GM10847 (cell line): ENCODE measurements around the gene SORBS2.

Experiments
- POLR2A ChIP-seq: IDR thresholded peaks from 2 replicates; pipeline ENCODE4 v1.6.1; 2011; ENCODE audit not compliant: insufficient read length; ENCODE audit errors: extremely low read depth

SORBS2 gene

DNA sequence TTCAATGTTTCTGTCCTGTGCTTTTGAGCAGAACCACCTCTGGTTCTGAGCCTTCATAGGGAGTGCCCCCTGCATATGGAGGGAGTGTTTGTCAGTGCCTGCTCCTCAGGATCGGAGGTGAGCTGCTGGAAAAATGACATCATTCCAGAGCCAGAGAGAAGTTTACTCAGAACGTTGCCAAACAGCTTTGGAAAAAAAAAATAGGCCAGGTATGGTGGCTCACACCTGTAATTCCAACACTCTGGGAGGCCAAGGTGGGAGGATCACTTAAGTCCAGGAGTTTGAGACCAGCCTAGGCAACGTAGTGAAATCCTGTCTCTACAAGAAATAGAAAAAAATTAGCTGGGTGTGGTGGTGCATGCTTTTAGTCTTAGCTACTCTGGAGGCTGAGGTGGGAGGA is 249.5 kb downstream of the SORBS2 start:
- TF ChIP-seq POLR2A: no peak

DNA sequence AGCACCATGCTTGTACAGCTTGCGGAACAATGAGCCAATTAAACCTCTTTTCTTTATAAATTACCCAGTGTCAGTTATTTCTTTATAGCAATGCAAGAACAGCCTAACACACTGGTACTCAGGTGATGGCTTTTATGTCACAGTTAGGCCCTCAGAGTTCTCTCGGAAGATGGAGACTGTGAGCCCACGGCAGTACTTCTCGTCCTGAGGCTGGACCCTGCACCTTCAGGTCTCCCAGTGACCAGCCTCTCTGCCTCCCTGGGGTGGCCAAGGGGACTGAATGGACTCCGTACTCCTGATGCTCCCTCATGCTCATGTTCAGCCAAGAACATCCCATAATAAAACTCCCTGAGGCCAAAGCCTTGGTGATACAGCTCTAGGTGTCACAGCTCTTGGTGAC is 251.7 kb downstream of the SORBS2 start:
- no peak for TF ChIP-seq POLR2A

DNA sequence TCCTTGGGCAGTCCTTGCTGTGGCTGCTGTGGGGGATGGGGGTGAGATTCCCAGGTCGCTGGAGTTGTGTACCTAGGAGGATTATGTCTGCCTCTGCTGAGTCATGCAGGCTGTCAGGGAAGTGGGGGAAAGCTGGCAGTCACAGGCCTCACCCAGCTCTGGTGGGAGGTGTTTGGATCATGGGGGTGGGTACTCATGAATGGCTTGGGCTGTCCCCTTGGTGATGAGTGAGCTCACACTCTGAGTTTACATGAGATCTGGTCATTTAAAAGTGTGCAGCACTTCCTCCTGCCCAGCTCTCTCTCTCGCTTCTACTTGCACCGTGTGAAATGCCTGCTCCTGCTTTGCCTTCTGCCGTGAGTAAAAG is 252.1 kb downstream of the SORBS2 start:
- TF ChIP-seq POLR2A: no peak

DNA sequence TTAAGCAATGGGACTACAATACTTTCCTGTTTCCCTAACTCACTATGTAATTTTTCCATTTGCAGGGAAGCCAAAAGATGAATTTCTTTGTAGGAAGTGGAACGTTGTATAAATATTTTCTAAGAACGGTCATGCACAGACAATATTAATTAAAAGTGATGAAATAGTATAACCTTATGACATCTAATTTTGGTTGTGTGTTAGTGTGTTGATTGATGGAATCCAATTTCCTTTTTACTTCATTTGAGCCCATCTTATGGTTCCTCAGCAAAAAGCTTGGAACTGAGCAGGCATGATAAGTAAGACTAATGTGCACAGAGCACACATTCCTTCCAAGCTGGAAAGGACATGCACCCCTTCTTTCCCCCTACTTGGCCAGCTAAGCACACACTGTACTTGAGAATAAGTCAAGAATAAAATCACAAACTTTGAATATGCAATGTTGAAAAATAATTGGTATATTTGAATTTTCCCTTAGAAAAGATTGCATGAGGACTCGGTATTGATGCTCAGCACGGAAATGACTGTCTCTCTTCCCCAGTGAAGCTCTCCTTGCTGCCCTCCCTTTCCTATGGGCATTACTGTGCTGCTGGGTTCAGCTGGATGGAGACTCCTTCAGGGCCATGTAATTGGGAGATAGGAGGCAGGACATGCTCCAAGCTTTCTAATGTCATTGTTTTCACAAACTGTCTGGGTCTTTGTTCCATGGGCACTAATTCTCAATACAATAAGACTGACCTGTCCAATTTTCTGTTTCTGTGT is 257.4 kb downstream of the SORBS2 start:
- TF ChIP-seq POLR2A: no peak

DNA sequence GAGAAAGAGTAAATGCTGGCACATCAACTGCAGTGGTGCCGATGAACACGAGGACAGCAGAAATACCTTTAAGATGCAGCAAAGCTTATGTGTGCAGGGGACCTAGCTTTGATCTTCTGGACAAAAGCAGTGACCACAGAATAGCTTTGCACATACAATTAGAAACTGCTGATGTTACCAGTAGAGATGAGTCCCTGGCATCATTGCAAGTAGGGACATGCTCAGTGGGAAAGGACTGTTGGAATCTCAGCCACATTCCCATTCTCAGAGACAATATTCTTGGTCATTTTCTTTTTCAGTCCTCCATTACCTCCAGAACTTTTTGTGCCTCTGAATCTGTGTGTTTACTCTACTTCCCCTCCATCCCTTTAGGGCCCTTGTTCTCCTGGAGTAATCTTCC is 259.7 kb downstream of the SORBS2 start:
- no peak for TF ChIP-seq POLR2A

DNA sequence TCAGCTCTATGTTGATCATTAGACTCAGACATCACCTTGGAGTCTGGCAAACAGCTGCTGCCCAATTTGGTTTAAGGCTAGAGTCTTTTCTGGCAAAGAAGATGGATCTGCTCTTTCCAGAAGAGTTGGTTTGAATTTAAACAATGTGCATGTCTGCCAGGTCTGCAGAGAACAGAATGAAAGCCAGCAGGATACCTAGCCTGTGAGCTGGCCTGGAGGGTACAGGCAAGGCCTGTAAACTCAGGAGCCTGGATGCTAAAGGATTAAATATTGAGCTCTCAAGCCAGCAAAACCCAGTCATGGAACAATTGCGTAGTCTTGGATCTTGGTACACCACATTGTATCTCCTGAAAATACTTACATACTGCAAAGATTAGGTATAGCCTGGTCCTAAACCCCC is 261.1 kb downstream of the SORBS2 start:
- TF ChIP-seq POLR2A: no peak

DNA sequence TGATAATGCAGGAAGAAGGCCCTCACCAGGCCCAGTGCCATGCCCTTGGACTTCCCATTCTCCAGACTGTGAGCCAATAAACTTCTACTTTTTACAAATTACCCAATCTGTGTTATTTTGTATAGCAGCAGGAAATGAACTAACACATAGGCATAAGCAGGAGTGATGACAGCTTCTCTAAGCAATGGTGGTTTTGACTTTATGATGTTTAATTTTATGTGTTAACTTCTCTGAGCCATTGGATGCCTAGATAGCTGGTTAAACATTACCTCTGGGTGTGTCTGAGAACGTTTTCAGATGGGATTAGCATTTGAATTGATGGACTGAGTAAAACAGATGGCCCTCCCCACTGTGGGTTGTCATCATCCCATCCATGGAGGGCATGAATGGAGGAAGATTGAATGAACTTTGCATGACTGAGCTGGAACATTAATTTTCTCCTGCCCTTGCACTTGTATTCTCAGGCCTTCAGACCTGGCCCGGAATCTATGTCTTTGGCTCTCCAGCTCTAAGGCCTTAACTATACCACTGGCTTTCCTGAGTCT is 262.8 kb downstream of the SORBS2 start:
- TF ChIP-seq POLR2A: no peak

DNA sequence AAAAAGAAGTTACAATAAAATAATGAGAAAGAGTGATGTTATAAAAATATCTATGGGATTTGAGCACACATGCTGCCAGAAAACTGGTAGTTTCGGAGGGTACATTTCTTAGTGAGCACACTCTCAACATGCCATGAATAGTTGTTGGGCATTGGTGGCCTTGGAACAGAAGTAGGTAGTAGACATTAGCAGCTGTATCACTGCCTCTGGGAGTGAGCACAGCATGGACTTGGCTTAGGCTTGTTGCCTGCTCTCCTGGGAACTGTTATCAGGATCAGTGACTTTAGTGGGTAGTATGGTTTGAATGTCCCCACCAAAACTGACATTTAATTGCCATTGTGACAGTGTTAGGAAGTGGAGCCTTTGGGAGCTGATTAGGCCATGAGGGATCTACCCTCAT is 263.4 kb downstream of the SORBS2 start:
- no peak for TF ChIP-seq POLR2A

DNA sequence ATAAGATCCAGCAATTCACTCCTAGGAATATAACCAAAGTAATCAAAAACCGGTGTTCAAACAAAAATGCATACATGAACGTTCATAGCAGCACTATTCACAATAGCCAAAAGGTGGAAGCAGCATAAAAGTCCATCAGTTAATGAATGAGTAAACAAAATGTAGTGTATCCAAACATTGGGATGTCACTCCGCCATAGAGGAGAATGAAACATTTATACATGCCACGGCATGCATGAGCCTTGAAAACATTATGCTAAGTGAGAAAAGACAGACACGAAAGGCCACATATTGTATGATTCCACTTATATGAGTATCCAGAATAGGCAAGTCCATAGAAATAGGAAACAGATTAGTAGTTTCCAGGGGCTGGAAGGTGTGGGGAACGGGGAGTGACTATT is 265.7 kb downstream of the SORBS2 start:
- TF ChIP-seq POLR2A: no peak

DNA sequence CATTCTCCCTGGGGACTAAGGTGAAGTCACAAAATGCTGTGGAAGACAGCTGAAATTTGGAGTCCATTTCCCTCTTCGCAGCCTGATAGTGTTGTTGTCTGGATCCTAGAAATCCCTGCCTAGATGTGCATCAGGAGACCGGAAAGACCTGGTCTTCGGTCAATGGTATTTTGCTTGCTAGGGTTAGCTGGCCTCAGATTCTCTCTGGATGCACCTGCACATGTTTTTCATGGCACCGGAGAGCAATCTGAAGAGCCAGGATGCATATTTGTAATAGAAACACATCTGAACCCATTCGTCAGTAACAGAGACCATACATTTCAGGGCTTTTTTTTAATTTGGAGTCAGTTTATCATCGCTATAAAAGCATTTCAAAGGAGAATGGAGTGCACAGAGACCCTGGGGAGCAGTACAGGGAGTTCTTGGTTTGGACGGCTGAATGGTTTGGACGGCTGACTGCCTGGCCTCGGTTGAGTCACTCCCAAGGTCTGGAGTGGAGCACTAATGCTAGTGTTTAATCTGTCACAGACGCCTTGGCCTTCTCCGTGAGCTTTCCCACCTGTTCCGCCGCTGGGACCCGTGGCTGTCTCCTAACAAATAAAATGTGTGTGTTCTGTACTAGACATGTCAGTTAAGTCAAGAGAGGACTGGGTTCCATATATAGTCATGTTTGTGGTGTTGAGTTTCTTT is 269.2 kb downstream of the SORBS2 start:
- TF ChIP-seq POLR2A: no peak

DNA sequence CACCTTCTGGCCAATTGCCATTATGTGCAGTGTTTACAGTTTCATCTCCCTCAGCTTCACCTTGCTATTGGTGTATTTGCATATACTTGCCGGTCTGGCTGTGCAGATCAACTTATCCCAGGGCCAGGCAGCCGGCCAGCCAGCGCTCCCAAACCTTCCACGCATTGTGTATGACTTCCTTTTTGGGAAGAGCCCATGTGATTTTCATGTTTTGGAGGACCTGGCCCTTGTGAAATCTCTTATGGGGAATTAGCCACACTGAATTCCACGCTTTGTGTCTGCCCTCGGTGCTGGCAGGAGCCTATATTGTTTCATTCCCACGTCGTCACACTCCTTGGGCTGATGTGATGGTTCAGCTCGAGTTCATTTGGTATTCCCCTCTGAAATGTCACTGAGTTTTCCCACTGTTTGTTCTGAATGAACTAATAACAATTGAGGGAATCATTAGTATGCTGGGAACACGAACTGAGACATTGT is 270.7 kb downstream of the SORBS2 start:
- no peak for TF ChIP-seq POLR2A

DNA sequence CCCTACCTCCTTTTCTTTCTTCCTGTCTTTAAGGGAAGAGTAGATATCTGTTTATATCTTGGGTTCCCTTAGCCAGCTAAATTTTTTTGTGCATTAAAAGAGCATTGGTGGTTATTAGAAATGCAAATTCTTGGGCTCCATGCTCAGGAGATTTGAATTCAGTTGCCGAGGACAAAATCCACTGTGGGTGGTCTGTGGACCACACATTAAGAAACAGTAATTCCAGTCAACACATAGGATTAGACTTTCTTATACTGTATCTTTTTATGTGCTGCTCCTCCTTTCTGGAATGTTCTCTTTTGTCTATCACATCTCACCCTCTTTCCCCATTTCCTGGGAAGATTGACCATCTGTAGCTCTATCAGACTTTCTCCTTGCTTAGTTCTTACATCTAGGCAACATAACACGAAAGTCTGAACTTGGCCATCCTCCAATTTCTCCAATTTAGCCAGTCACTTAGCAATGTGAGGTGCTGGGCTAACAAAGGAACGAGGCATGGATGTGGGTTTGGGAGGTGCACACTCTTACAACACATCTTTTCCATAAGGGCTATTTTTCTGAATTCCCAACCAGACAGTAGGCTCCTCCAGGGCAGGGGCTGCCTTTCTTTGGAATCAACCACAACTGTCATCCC is 271.4 kb downstream of the SORBS2 start:
- TF ChIP-seq POLR2A: no peak

DNA sequence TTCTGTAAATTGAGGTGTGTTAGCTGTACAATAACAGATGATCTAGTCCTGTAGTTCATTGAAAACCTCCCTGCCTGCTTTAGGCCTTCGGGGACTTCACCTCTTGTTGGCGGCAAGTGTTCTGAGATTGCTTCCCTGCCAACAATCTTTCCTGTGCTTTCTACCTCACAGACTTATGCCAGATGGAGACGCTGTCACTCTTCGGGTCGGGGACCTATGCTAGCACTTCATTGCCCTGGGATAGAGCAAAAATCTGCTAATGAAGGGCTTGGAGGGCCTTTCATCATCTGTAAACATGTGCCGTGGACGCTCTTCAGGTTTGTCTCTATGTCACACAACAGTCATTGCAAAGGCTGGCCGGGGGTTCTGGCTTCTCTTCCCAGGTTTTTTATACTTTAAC is 272.0 kb downstream of the SORBS2 start:
- TF ChIP-seq POLR2A: no peak

DNA sequence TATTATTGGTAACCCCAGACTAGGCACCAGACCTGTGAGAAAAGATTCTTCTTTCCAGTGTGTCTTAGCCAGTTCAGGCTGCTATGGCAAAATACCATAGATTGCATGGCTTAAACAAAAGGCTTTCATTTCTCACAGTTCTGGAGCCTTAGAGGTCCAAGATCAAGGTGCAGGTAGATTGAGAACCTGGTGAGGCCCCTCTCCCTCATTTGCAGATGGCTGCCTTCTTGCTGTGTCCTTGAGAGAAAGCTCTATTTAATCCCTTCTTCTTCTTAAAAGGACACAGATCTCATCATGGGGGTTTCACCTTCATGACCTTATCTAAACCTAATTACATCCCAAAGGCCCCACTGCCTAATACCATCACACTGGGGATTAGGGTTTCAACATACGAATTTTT is 273.2 kb downstream of the SORBS2 start:
- TF ChIP-seq POLR2A: no peak

DNA sequence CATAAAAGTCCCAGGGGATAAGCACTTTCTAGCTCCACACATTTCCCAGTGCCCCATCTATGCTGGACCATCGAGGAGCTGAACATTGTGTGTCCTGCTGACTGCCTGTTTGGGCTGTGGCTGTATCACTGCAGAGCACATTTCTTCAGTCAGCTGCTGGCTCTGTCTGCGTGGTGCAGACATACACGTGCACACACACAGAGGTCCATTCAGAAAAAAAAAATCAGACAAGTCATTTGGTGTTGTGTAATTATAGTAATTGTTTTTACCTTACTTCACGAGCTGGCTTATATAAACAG is 275.6 kb downstream of the SORBS2 start:
- no peak for TF ChIP-seq POLR2A
